ENCODE measurements around the gene SRGAP1.

DNA sequence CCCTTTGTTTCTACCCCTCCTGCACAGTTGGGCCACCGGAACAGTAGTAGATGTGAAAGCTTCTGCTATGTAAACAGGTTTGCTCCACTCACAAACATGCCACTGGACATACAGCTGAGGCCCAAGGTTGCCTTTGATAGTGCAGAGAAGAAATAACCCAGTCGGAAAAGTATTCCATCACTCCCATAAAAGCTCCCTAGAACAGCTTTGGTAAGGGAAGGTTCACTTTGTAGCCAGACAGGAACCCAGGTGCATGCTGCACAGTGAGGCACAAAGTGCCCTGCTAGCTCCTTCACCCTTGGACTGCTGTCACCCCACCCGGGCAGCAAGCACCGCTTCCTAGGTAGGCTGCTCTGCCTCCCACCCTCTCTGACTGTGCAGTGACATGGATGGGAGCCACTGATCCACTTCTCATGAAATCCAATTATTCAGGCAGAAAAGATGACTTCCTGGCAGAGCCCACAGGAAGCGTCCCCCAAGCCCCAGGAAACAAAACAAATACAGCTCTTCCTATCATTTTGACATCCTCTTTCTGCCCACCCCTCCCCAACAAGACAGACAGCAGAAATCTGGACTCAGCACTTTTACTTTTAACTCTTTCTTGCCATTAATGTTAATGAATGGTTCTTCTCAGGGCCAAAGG, 100.2 kb downstream of the SRGAP1 start:
- TF ChIP-seq CTCF (IDR thresholded peaks at IDR 0.05) (no peak), POLR2AphosphoS5 (IDR thresholded peaks at IDR 0.05; ENCODE audit: low read depth, low read length) (no peak), TCF7L2 (IDR thresholded peaks at IDR 0.05; ENCODE audit: low read depth, low read length) (no peak), REST (IDR thresholded peaks at IDR 0.05; ENCODE audit: insufficient read depth in 1 of 2, low read depth in 2 of 2, low read length in 1 of 2) (no peak)
